ENCODE measurements around the gene JARID2.

Gene JARID2

DNA sequence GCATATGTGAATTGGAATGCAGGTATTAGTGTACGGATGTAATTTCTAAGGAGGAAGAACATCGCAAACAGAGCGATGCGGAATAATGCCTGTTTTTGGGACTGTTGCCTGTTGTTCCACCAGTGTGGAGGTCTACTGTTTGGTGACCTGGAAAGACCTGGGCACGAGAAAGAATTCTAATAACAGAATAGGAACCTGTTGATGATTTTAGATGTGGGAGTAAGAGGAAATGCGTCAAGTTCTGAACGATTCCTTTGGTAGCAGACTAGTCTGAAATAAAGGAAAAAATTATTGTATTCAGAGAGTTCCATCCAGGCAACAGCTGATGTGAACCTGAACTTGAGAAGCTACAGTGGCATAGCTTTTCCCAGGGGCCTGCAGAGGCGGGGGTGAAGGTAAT, 224.9 kb downstream of the JARID2 start:
- DNase-seq (ENCODE audit: low spot score): no peak

- DNase-seq (ENCODE audit: low spot score): no peak
Measured at GRCh38 chr6:15472621-15473020, 226.8 kb downstream of the JARID2 start.

GRCh38 chr6:15473174-15473573, 227.3 kb downstream of the JARID2 start:
- no peak for DNase-seq (ENCODE audit: low spot score)

DNA sequence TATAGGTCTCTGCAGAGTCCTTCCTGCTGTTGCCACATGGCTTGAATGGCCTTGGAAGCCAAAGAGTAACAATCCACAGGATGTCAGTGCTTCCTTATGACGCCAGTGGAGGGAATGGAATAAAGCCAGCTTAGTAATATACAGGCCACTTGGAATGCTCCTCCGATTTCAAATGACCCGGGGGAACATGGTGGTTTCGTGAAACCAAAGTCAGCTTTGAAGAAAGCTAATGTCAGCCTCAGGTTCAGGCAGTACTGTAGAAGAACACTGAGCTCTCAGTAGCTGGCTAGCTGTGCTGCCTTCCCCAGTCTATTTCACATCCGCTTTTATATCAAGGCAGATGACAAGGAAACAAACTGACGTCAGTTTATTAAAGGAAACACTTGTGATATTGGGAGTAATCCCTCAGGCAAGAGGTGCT, 227.9 kb downstream of the JARID2 start:
- DNase-seq (ENCODE audit: low spot score): no peak

- no peak for DNase-seq (ENCODE audit: low spot score)
Measured at GRCh38 chr6:15474196-15474595, 228.3 kb downstream of the JARID2 start.

- DNase-seq (ENCODE audit: low spot score): no peak
Measured at GRCh38 chr6:15475261-15475660, 229.4 kb downstream of the JARID2 start.

DNA sequence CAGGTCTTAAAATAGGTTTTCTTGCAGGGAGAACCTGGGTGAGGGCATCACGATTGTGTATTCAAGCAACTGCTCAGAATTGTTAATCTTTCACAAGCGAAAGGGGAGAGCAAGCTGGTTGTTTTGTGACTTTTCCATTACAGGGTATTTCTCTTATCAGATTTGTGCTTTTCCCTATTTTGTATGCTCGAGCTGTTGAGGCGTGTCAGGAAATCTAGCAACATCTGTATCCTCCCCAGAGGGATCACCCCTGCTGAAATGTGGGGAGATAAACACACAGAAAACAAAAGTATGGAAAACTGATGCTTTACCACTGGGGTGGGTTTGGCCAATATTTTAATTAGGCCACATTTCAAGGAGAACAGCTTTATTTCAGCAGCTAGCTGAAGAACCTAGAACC, 230.0 kb downstream of the JARID2 start:
- no peak for DNase-seq (ENCODE audit: low spot score)

DNA sequence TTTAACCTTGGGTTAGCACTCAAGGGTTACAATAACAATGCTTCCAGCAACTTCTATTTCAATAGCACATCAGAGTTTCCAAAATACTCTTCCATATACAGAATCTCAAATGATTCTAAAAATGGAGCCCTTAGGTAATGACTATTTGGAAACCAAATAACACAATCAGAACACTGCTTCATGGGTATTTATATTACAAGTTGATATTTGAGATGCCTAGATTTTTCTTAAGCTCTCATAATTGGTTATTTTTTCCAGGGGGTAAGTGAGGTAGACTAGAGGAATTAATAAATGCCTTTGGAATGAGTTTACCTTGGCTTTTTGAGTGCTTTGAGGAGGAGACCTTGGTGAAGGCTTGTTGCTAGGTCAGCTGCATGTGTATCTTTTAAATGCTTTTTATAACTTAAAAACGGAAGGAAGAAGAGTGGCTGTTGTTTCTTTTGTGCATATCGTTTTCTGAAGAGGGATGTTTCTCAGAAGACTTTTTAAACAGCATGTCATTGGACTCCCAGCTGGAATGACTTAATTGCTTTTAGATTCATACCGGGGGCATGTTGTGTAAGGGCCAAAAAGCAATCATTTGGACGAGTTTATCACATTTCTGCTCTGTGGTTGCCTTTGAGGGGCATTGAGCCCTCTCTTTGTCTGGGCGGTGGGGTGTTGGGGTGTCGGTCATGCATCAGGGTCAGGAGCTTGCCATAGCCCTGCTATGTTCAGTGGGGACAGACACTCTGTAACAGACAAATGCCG, 230.9 kb downstream of the JARID2 start:
- no peak for DNase-seq (ENCODE audit: low spot score)

DNA sequence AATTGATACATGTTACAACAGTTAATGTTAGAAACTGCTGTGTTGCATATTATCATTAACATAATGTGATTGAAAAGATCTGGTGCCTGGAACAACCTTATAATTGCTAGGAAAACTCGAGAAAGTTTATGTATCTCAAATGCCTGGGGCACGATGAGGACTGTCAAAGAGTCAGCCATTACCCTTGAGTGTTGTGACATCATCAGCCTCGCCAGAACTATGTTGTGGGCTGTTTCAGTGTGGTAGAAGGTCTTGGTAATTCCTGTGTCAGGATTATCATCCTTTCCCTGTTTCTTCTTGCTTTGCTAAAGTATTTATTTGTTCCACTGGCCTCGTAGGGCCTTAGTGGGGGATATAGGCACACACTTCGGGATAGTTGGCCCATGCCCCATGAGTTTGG, 231.9 kb downstream of the JARID2 start:
- DNase-seq (ENCODE audit: low spot score): no peak

DNA sequence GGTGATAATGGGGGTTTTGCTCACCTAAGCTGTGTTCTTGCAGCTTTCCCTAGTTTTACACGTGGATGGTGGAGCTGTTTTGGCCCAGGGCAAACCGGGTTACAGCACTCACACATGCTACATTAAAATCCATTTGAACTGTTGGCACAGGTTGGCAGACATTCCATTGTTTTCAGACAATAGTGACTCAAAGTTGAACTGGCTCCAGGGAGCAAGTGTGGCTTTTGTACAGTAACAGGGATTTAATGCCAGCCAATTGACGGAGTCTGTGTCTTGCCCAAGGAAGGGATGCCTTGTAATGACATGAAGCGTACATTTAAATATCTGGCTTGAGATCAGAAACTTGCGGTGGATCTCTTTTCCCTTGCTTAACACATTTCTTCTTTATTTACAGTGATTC, 233.9 kb downstream of the JARID2 start:
- DNase-seq (ENCODE audit: low spot score): no peak

DNA sequence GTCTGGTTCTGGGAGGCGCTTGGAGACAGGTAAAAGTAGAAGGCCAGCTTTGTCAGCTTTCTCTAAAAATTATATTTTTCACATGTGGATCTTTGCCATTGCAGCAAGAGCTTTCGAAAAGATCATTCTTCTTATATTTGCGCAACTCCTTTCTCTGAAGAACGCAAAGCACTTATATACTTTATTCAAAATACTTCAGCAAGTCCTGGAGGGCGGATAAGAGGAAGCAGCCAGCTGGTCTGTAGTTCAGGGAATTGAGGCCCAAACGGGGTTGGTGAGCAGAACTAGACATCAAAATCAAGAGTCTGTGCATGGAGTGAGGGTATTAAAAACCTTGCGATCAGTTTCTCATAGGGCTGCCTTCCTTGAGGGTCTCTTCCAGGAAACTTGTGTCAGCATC, 234.7 kb downstream of the JARID2 start:
- no peak for DNase-seq (ENCODE audit: low spot score)

- no peak for DNase-seq (ENCODE audit: low spot score)
Measured at GRCh38 chr6:15481390-15482291, 235.8 kb downstream of the JARID2 start.

- no peak for DNase-seq (ENCODE audit: low spot score)
Measured at GRCh38 chr6:15483060-15483459, 237.2 kb downstream of the JARID2 start.

GRCh38 chr6:15484140-15484539, 238.3 kb downstream of the JARID2 start:
- no peak for DNase-seq (ENCODE audit: low spot score)

GRCh38 chr6:15484821-15485220, 239.0 kb downstream of the JARID2 start:
- DNase-seq (ENCODE audit: low spot score): no peak

DNA sequence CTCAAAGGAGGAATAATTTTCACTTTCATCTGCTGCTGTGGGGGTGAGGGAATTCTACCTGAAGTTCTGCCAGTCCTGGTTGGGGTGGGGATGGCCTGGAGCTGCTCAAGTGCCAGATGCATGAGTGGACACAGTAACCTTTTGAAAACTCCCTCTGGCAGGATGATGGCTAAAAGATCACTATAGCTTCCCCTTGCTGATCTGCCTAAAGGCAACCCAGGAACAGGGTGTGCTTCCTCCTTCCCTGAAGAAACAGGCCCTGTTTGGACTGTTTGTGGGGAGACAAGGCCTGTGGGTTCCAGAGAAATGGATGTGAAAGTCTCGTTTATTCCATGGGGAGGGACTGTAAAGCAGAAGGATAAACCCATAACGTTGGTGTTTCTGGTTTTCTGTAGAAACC, 240.1 kb downstream of the JARID2 start:
- DNase-seq (ENCODE audit: low spot score): no peak

GRCh38 chr6:15487262-15487661, 241.4 kb downstream of the JARID2 start:
- no peak for DNase-seq (ENCODE audit: low spot score)

- DNase-seq (ENCODE audit: low spot score): no peak
Measured at GRCh38 chr6:15489261-15489962, 243.5 kb downstream of the JARID2 start.

DNA sequence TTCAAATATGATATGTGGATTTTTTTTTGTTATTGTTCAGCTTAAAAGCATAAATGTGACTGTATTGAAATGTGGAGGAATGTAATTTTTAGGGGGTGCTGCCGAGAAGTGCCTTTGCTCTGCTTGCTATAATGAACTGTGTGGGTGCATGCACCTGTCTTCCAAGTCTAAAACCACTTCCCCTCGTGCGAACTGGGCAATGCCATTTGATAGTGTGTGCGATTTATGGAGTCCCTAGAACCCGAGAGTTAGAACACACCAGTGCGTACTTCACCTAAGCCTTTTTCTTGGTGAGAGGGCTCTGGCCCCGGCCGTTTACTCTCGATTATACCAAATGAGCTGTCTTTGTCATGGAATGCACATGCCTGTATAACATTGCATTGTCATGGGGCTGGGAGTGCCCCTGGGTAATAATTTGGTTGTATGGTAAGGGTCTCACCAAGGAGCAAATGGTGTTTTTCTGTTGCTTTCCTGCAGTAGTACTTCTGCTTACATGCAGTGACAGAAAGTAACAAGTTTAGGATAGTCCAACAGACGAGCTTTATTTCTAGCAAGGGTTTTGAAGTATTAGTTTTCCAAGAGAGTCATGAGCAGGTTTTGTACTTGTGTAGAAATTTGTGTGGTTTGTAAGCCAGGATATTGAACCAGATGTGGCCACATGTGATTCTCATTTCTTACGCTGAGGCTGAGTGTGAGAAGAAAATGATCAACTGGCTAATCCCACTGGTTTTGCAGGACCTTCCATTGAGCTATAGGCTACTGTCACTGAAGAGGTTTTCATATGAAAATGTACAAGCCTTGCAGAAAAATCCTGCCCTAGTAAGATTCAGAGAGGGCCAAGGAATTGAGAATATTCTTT, 244.6 kb downstream of the JARID2 start:
- DNase-seq (ENCODE audit: low spot score): no peak

GRCh38 chr6:15491255-15491985, 245.6 kb downstream of the JARID2 start:
- DNase-seq (ENCODE audit: low spot score): peak; percentile 29

GRCh38 chr6:15491986-15492269, 246.1 kb downstream of the JARID2 start:
- DNase-seq (ENCODE audit: low spot score): no peak

Measured in HuH-7.5 (cell line).